ENCODE results near the gene MYL2.
"Not testable (repeated sequence)": the region's sequence is repeated elsewhere in the genome, so short reads cannot be mapped to it uniquely, and the experiment has no call there.

The MYL2 gene

GRCh38 chr12:110920324-110920910 lies at the start of gene MYL2:
Gene MYL2, minus strand, starts transcription at chr12:110920579. Its CDS starts 50 bp downstream, at chr12:110920529.
- in situ Hi-C loops (cut with MboI; ENCODE audit: low sequenced_read_pairs), result no loop called here

DNA sequence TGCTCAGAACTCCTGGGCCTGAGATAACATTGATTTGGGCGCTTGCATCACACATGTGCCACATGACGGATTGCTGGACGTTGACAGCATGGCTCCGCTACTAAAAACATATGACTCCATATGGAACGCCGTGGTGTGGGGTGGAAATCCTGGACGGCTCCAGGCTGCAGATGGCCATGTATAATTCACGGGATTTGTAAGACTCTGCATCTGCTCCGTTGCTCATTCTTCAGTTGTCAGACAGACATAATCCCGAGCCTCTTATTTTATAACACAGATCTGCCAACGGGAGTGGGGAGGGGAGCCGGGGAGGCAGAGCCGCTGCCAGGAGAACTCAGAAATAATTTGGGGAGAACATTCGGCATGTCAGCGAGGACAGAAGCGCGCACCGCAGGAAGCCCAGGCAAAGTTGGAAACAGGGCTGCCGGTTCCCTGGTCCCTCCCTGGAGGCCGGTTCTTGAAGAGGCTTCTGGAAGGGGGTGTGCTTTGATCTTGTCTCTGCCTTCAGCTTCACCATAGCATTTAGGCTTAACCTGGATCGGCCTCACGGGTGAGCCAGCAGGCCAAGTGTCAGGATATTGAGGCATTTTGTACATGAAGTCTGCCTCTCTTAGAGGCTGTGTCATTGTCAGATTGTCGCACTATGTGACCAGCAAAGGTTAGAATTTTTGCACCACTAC lies 45.8 kb upstream of the MYL2 start:
- in situ Hi-C loops (cut with MboI; ENCODE audit: low sequenced_read_pairs), result no loop called here

GRCh38 chr12:110965574-110965973 lies 45.2 kb upstream of the MYL2 start:
- in situ Hi-C loops (cut with MboI; ENCODE audit: low sequenced_read_pairs), result no loop called here

DNA sequence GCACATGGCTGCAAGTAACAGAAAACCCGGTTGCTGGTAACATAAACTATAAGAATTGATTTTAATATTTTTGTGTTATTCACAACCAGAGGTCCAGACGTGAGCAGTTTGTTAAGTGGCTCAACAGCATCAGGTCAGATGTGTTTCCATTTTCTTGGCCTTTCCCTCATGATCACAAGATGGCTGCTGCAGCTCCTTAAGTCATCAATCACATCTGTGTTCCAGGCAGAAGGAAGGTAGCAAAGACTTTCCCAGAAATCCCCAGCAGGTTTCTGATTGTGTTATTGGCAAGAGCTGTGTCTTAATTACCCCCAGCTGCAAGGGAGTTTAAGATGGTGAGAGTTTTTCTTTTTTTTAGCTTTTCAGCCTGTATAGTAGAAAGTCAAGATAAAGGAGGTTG lies 40.4 kb upstream of the MYL2 start:
- in situ Hi-C loops (cut with MboI; ENCODE audit: low sequenced_read_pairs), result no loop called here

- in situ Hi-C loops (cut with MboI; ENCODE audit: low sequenced_read_pairs), result no loop called here
Measured at GRCh38 chr12:110957652-110958051, 37.3 kb upstream of the MYL2 start.

DNA sequence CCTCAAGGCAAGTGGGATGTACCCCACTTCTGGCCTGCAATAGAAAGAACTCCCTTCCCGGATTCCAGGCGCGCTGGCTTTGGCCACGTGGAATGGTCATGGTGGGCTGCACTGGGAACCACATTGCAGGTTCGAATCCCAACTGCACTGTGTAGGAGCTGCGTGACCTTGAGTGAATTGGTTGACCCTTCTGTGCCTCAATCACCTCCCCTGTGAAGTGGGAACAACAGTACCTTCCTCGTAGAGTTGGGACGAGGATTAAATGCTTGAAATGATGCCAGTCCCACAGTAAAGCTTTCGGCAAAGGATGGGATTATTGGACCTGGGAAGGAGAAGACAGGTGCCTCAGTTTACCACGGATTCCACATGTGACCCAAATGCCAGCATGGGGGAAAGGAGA lies 36.8 kb upstream of the MYL2 start:
- in situ Hi-C loops (cut with MboI; ENCODE audit: low sequenced_read_pairs), result no loop called here

DNA sequence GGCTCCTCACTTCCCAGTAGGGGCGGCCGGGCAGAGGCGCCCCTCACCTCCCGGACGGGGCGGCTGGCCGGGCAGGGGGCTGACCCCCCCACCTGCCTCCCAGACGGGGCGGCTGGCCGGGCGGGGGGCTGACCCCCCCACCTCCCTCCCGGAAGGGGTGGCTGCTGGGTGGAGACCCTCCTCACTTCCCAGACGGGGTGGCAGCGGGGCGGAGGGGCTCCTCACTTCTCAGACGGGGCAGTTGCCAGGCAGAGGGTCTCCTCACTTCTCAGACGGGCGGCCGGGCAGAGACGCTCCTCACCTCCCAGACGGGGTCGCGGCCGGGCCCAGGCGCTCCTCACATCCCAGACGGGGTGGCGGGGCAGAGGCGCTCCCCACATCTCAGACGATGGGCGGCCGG lies 30.5 kb upstream of the MYL2 start:
- in situ Hi-C loops (cut with MboI; ENCODE audit: low sequenced_read_pairs), result not testable (repeated sequence)

GRCh38 chr12:110950466-110950865 lies 30.1 kb upstream of the MYL2 start:
- in situ Hi-C loops (cut with MboI; ENCODE audit: low sequenced_read_pairs), result not testable (repeated sequence)

DNA sequence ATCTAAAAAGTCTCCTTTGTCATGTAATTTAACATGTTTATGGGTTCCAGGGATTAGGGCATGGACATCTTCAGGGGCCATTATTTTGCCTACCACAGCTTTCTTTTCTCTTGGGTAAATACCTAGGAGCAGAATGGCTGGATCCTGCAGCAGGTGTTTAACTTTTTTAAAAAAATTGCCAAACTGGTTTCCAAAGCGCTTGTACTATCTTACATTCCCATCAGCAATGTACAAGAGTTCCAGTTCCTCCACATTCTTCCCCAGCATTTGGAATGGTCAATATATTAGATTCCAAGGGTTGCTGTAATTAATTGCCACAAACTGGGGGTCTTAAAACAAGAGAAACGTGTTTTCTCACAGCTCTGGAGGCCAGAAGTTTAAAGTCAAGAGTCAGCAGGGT lies 27.7 kb upstream of the MYL2 start:
- in situ Hi-C loops (cut with MboI; ENCODE audit: low sequenced_read_pairs), result loop anchor here (25.0 kb wide), 1 partner anchor 339 kb away; no protein-coding TSS in a partner anchor

DNA sequence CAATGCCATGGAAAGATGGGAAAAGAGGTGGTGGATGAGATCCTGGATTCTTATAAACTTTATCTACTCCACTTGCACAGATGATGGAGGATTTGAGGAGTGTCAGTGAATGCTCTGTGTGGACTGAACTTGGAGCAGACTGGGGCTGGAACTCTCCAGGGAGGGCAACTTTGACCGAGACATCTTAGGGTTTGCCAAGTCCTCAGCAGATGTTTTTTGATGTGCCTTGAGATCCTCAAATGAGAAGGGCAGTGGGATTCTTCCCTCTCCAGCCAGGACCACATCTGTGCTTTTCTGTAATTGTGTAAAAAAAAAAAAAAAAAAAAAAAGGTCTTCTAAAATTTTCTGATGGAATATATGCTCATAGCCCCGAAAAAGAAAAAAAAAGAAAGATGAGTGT lies 23.0 kb upstream of the MYL2 start:
- in situ Hi-C loops (cut with MboI; ENCODE audit: low sequenced_read_pairs), result loop anchor here (25.0 kb wide), 1 partner anchor 344 kb away; no protein-coding TSS in a partner anchor

DNA sequence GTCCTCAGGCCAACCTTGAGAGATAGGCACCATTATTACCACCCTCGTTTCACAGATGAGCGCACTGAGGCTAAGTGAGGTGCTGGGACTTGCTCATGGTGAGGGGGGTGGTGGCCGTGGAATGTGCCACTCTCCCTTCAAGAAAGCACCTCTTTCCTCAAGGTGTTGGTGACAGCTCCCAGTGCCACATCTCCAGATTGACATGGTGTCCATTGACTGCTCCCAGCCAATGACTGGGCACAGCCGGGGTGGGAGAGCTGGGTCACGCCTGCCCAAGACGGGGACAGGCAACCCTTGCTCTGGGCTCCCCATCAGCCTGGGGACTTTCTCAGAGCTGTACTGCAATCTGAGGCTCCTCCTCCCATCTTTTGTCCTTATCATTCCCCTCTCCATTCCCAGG lies 21.0 kb upstream of the MYL2 start:
- in situ Hi-C loops (cut with MboI; ENCODE audit: low sequenced_read_pairs), result loop anchor here (25.0 kb wide), 1 partner anchor 346 kb away; no protein-coding TSS in a partner anchor

GRCh38 chr12:110940933-110941332 lies 20.6 kb upstream of the MYL2 start:
- in situ Hi-C loops (cut with MboI; ENCODE audit: low sequenced_read_pairs), result loop anchor here (25.0 kb wide), 1 partner anchor 346 kb away; no protein-coding TSS in a partner anchor

- in situ Hi-C loops (cut with MboI; ENCODE audit: low sequenced_read_pairs), result loop anchor here (25.0 kb wide), 1 partner anchor 347 kb away; no protein-coding TSS in a partner anchor
Measured at GRCh38 chr12:110940296-110940695, 19.9 kb upstream of the MYL2 start.

- in situ Hi-C loops (cut with MboI; ENCODE audit: low sequenced_read_pairs), result loop anchor here (25.0 kb wide), 1 partner anchor 350 kb away; no protein-coding TSS in a partner anchor
Measured at GRCh38 chr12:110937104-110937641, 16.8 kb upstream of the MYL2 start.

GRCh38 chr12:110936367-110937103 lies 16.2 kb upstream of the MYL2 start:
- in situ Hi-C loops (cut with MboI; ENCODE audit: low sequenced_read_pairs), result loop anchor here (25.0 kb wide), 1 partner anchor 351 kb away; no protein-coding TSS in a partner anchor

GRCh38 chr12:110935588-110935987 lies 15.2 kb upstream of the MYL2 start:
- in situ Hi-C loops (cut with MboI; ENCODE audit: low sequenced_read_pairs), result loop anchor here (25.0 kb wide), 1 partner anchor 352 kb away; no protein-coding TSS in a partner anchor

- in situ Hi-C loops (cut with MboI; ENCODE audit: low sequenced_read_pairs), result loop anchor here (25.0 kb wide), 1 partner anchor 353 kb away; no protein-coding TSS in a partner anchor
Measured at GRCh38 chr12:110934093-110934852, 13.9 kb upstream of the MYL2 start.

DNA sequence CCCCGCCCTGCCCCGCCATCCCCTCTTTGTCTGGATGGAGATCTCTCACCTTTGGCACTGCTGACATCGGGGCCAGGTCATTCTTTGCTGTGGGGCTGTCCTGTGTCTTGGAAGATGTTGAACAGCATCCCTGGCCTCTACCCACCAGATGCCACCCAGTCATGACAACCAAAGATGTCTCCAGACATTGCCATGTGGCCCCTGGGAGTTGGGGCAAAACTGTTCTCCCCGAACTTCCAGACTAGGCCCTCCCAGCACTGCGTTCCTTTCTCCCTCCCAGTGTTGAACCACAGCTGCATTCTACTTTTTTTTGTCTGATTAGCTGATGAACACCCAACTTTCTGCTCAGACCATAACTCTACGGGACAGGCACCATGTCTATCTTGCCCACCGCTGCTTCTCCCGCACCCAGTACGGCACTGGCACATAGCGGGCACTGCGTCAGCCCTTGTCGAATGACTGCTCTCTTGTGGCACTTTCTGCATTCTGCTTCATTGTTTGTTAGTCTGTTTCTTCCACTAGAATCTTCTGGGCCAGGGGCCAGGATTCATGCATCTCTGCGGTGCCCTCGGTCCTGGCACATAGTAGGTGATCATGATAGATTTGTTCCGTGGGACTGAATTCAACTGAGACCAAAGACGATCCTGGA lies 13.1 kb upstream of the MYL2 start:
- in situ Hi-C loops (cut with MboI; ENCODE audit: low sequenced_read_pairs), result loop anchor here (25.0 kb wide), 1 partner anchor 354 kb away; no protein-coding TSS in a partner anchor

- in situ Hi-C loops (cut with MboI; ENCODE audit: low sequenced_read_pairs), result loop anchor here (25.0 kb wide), 1 partner anchor 355 kb away; no protein-coding TSS in a partner anchor
Measured at GRCh38 chr12:110932046-110932445, 11.7 kb upstream of the MYL2 start.

- in situ Hi-C loops (cut with MboI; ENCODE audit: low sequenced_read_pairs), result loop anchor here (25.0 kb wide), 1 partner anchor 356 kb away; no protein-coding TSS in a partner anchor
Measured at GRCh38 chr12:110931315-110931728, 10.9 kb upstream of the MYL2 start.
